ENCODE results near the gene CCDC107.

CCDC107 gene

DNA sequence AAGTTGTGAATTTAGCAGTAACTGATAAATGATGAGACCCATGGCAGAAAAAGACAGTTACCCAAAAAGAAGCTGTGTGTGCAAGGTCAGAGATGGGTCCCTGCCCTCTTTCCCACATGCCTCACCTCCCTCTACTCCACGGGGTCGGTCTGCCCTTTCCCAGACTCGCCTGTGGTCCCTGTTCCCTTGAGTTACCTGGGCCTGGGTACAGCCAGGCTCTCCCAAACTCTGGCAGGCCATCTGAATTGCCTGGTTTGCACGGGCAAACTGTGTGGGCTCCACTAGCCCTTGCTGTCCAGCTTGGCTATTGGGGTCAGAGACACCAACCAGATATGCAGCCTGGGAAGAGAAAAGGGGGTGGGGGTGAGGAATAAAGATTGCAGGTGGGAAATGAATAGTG, 50.1 kb downstream of the CCDC107 start:
- DNase-seq = no peak

GRCh38 chr9:35710818-35711500, 52.9 kb downstream of the CCDC107 start:
- DNase-seq = no peak
